Activated CD4-positive, alpha-beta T cell treated with anti-CD3 and anti-CD28 coated beads, Interleukin-2, amount 50 U/mL, for 1 hour (primary cell): ENCODE data around the gene CDK14.
"Not testable (repeated sequence)": the region's sequence is repeated elsewhere in the genome, so short reads cannot be mapped to it uniquely, and the experiment has no call there.

ENCODE experiments used
- DNase-seq: peaks from one replicate; pipeline ENCODE4 v3.0.0-alpha.2; 2020

CDK14 gene

GRCh38 chr7:90723866-90724265 lies 127.7 kb downstream of the CDK14 start:
- no peak for DNase-seq

GRCh38 chr7:90726120-90726519 lies 130.0 kb downstream of the CDK14 start:
- DNase-seq: no peak

- no peak for DNase-seq
These were observed 130.5 kb downstream of the CDK14 start for GRCh38 chr7:90726623-90727022.

GRCh38 chr7:90727412-90727811 lies 131.3 kb downstream of the CDK14 start:
- no peak for DNase-seq

GRCh38 chr7:90728568-90728967 lies 132.4 kb downstream of the CDK14 start:
- DNase-seq: no peak

GRCh38 chr7:90735611-90736280 lies 139.6 kb downstream of the CDK14 start:
- not testable (repeated sequence) for DNase-seq

- no peak for DNase-seq
These were observed 140.2 kb downstream of the CDK14 start for GRCh38 chr7:90736316-90736715.

- no peak for DNase-seq
These were observed 141.1 kb downstream of the CDK14 start for GRCh38 chr7:90736968-90737939.

- no peak for DNase-seq
These were observed 142.1 kb downstream of the CDK14 start for GRCh38 chr7:90738249-90738648.

- DNase-seq: no peak
These were observed 143.6 kb downstream of the CDK14 start for GRCh38 chr7:90739716-90740115.

- no peak for DNase-seq
These were observed 144.3 kb downstream of the CDK14 start for GRCh38 chr7:90740386-90740785.

- DNase-seq: no peak
These were observed 147.5 kb downstream of the CDK14 start for GRCh38 chr7:90743626-90744025.

GRCh38 chr7:90747516-90747915 lies 151.4 kb downstream of the CDK14 start:
- DNase-seq: no peak

GRCh38 chr7:90749262-90749661 lies 153.1 kb downstream of the CDK14 start:
- DNase-seq: no peak

GRCh38 chr7:90749774-90750173 lies 153.7 kb downstream of the CDK14 start:
- no peak for DNase-seq

- DNase-seq: no peak
These were observed 155.5 kb downstream of the CDK14 start for GRCh38 chr7:90751595-90751994.

- no peak for DNase-seq
These were observed 155.9 kb downstream of the CDK14 start for GRCh38 chr7:90752051-90752450.

- no peak for DNase-seq
These were observed 158.9 kb downstream of the CDK14 start for GRCh38 chr7:90755041-90755440.

- DNase-seq: no peak
These were observed 160.2 kb downstream of the CDK14 start for GRCh38 chr7:90756366-90756765.

GRCh38 chr7:90757565-90757950 lies 161.4 kb downstream of the CDK14 start:
- DNase-seq: not testable (repeated sequence)

- no peak for DNase-seq
These were observed 162.9 kb downstream of the CDK14 start for GRCh38 chr7:90758933-90759562.

GRCh38 chr7:90759710-90760109 lies 163.6 kb downstream of the CDK14 start:
- no peak for DNase-seq

GRCh38 chr7:90760892-90761291 lies 164.8 kb downstream of the CDK14 start:
- no peak for DNase-seq

GRCh38 chr7:90761584-90761983 lies 165.5 kb downstream of the CDK14 start:
- no peak for DNase-seq
